ENCODE results near the gene MEIOB.
"Not testable (repeated sequence)": the region's sequence is repeated elsewhere in the genome, so short reads cannot be mapped to it uniquely, and the experiment has no call there.

Gene MEIOB

DNA sequence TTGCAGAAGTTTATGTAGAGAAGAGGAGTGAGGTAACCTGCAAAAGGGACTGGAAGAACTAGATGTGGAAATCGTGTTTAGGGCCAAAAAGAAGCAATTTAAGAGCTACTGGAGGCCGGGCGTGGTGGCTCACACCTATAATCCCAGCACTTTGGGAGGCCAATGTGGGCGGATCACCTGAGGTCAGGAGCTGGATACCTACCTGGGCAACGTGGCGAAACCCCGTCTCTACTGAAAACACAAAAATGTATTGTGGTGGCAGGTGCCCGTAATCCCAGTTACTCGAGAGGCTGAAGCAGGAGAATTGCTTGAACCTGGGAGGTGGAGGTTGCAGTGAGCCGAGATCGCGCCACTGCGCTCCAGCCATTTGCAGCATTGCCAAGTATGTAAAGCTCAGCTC is 4.1 kb upstream of the MEIOB start:
- not testable (repeated sequence) for DNase-seq

DNA sequence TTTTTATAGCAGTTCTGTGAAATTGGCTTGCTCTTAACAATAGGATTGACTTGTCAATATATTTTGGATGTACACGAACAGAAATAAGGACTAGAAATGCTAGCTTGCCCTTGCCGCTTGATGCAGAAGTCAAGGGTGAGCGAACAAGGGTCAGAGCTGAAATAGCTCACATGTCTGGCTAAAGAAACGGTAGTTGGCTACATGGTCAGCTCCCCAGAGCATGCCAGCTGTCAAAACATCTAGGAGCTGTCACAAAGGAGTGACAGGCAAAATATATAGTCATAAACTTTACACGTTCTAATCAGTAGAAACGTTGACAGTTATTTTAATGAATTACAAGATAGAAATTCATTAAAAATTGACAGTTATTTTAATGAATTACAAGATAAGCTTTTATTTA is 2.9 kb upstream of the MEIOB start:
- DNase-seq, result no peak

DNA sequence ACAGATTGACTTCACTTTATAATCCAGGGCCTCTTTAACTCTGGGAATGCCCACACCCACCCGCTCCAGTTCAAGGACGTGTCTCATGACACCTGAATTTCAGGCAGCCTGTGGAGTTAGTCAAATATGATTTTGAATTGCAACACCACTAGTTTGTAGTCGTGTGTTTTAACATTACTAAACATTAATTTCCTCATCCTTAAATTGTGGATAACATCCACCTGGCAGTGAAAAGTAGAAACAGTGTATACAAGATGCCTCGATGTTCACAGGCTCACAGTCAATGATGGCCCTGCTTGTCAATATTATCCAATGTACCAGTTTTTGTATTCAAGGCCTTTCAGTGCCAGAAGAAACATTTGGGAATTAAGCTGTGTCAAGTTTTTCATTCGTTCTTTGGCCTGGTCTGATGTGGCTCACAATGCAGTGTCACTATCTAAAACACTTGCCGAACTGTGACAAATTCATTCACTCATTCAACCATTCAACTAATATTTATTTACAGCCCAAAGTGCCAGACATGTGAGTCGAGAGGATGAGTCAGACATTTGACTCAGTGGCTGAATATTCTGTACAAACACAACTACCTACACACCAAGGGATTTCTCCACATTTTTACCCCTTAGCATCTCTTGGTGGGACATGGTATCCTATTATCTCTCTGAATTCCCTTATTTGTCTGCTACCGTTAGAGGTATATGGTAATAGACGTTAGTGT is 1.4 kb downstream of the MEIOB start:
- no peak for DNase-seq

DNA sequence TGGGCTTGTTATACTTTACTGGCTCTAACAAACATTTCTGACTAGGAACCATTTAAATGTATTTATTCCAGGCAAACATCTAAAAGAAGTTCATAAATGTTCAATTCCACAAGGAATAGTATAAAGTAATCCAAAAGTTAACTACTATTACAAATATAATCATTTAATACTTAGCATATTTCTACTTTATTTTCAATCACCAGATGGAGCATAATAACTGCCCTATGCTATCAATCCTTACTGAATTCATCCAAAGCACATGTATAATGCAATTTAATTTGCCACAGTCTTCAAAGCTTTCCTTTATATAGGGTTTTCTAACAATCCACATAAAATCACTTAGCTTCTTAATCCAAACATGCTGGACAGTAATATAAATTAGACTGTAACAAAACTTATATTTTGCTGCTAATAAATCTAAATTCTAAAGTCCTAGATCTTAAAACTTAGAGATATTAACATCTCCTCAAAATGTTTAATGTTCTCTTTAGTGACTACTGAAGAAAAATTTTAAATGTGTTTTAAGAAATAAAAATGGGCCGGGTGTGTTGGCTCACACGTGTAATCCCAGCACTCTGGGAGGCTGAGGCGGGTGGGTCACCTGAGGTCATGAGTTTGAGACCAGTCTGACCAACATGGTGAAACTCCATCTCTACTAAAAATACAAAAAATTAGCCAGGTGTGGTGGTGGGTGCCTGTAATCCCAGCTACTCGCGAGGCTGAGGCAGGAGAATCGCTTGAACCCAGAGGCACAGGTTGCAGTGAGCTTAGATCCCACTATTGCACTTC is 5.9 kb downstream of the MEIOB start:
- no peak for DNase-seq

DNA sequence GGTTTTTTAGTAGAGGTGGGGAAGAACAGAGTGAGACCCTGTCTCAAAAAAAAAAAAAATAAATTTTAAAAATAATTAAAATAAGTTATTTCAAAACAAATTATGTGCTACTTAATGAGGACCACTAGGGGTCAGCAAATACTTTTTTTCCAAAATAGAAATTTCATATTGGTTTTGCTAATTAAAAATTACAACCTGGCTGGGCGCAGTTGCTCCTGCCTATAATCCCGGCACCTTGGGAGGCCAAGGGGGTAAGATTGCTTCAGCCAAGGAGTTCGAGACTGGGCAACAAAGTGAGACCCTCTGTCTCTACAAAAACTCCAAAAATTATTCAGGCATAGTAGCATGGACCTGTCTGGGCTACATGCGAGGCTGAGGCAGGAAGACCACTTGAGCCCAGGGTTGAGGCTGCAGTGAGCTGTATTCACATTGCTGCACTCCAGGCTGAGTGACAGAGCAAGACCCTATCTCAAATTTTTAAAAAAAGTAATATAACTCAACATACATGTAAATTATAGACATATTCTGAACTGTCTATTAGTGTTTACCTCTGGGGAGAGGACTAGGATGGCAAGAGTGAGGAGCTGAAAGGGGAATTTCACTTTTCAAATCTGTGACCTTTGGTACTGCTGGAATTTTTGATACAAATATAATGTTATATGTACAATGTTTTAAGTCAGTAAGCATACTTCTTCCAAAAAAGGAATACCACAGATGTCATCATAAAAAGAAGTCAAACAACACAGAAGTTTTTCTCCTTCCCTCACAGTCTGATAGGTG is 8.1 kb downstream of the MEIOB start:
- no peak for DNase-seq

DNA sequence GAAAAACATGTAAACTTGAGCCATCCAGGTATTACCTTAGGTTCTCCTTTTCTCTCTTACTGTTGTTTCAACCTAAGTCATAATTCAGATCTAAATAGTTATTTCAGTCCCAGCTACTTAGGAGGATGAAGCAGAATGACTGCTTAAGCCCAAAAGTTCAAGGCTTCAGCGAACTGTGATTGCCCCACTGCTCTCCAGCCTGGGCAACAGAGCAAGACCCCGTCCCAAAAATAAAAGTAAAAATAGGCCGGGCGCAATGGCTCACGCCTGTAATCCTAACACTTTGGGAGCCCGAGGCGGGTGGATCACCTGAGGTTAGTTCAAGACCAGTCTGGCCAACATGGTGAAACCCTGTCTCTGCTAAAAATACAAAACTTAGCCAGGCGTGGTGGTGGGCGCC is 9.6 kb downstream of the MEIOB start:
- no peak for DNase-seq

DNA sequence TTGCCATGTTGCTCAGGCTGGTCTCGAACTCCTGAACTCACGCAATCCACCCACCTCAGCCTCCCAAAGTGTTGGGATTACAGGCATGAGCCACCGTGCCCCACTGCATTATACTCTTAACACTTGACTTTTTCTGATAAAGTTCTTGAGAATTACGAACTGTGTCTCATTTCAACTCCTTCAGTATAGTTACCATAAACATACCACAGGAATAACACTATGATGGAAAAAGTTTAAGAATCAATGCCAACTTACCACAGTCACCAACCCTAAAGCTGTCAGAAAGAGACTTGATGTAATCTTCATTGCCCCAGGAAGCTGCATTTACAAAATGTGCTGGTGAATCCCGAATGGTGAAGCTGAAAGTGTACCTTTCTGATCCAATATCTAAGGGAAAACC is 10.2 kb downstream of the MEIOB start:
- no peak for DNase-seq

DNA sequence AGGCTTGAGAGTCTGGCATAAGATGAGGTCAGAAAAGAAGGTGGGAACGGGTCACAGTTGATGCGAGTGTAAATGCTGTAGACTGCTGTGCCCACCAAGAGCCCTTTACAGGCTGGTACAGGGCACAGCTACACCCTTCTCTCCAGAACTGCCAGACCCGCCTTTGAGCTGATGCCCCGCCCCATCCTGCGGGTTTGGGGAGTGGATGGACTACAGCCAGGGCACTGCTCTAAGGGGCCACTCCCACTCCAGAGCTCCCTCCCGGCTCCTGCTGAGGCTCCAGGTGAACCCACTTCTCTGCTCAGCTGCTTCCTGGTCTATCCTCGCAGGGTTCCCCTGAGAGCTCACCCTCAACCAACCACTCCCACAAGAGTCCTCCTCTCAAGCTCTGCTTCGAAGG is 12.3 kb downstream of the MEIOB start:
- no peak for DNase-seq

DNA sequence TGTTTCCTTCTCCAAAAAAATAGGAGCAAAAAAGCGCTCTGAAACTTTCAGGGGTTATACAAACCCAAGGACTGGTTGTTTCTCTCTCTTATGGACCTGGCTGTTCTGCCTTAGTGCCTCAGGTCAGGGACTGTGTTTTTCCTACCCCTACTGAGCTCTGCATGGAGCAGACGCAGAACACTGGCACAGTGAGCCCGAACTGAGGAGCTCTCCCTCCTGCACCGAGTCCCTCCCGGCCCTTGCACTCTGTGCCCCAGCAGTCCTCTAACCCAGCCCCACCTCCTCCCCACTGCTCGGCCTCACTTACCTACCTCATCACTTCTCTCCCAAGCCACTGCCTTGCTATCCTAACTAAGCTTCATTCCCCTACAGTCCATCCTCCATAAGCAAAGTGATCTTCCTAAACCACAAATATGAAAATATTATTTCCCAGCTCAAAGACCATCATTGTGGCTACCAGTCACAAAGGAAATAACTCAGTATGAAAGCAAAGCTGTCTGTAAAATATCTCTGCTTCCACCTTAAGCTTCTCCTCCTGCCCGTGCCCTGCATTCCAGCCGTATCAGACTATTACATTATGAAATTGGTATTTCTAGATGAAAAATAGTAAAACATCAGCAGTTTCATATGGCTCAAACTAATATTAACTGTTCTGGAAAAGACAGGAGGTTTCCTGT is 13.6 kb downstream of the MEIOB start:
- no peak for DNase-seq

DNA sequence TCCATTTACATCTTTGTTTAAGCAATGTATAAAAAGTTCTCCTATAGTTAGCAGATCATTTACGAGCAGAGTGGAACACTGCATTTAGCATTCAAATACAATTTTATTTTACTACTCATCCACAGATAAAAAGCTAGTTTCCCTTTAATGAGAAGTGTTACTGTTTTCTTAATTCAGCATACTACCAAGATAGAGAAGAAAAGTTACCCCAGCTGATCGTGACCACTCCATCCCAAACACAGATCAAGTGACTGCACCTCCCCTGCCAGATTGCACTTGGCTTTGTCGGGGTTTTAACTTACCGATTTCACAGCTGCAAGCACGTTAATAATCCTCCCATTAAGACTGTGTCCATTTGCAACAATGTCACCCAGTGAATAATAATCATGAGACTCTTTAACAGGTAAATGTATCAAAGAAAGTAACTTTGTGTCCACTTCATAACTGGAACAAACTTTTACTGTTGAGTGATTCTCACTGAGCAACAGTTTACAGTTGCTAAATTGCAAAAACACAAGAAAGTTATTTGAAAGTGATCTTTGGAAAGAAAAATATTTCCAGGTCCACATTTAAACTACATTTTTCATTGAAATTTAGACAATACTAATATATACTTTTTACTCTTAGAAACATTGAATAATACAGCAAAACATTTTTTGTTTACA is 14.4 kb downstream of the MEIOB start:
- no peak for DNase-seq

DNA sequence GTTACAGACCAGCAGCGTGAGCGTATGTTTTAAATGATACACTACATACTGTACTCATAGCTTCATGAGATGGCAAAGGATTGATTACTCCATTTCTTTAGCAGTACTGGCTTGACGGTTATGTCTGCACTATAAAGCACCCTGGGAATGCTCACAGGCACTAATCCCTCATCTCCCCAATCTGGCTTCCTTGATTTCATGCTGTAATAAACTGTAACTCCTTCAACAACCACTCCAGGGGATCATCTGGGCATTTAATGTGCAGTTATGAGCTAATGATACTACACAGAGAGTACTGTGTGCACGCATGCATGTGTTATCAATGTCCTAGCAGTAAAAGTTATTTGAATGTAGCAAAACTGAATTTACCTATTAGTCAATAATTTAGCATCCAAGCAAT is 20.2 kb downstream of the MEIOB start:
- DNase-seq, result no peak

DNA sequence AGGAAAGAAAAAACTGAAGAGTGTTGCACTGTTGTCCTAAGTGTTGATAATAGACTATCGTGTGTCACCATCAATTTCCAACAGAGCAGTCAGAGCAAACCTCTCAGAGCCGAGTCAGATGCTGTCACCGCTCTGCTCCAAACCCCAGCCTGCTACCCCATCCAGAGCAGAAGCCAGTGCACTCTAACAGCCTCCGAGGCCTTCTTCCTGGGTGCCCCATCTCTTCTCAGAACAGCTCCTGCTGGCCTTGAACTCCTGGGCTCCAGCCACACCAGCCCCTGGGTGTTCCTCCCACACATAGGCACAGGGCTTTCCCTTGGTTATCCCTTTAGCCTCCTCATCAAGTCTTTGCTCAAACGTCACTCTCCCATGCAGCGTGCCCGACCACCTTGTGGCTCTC is 21.0 kb downstream of the MEIOB start:
- no peak for DNase-seq

DNA sequence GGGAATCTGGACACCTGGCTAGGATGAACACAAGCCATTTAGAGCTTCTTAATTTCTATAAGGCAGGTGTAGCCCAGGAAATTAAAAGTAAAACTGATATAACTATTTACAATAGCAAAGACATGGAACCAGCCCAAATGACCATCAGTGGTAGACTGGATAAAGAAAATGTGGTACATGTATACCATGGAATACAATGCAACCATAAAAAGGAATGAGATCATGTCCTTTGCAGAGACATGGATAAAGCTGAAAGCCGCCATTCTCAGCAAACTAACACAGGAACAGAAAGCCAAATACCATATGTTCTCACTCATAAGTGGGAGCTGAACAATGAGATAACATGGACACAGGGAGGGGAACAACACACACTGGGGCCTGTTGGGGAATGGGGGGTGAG is 25.5 kb downstream of the MEIOB start:
- DNase-seq, result no peak

DNA sequence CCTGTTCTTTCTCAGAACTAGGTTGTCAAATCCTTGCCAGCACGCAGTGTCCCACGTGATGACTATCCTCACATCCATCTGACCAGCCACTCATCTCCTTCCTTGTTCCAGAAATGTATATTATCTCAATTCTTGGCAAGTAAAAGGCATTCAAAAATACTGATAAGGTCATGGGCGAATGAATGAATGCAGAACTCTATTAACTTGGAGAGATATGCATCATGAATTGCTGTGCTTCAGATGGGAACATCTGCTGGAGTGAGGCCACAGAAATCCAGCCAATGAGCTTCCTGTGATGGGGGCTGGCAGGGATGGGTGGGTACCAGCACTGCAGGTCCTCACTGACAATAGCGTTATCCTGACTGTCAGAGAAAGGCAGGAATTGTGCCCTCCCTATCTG is 26.0 kb downstream of the MEIOB start:
- no peak for DNase-seq

DNA sequence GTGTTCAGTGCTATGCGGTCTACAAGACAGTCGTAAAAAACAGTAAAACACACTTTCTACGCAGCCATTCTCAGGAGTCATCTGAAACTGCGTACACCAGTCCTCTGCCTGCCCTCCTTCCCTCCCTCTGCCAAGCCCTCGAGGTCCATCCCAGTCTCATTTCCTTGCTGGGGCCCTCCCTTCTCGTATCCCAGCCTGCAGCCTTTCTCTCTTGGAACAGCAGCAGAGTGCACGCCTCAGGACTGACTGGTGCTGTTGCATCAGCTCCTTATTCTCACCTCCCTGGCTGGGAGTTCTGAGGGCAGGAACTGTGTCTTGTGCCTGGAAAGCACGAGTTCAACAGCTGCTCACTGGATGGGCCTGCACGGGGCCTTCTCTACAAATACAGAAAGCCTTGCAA is 32.4 kb downstream of the MEIOB start:
- no peak for DNase-seq

DNA sequence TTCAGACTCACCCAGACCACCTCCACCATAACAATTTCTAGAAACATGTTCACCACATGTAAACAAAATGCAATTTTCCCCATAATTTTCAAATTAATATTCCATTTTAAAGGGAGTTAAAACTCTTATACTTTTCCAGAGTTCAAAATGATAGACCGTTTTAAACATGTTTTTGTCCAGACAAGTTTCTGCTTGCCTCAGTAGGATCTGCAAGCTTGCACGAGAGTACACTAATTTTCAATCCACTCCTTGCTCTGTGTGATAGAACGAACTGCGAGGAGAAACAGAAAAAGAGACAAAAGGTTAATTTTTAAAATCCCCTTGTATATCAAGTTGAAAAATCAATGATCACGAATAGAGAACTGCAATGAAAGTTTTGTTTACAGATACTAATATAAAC is 37.9 kb downstream of the MEIOB start:
- no peak for DNase-seq

DNA sequence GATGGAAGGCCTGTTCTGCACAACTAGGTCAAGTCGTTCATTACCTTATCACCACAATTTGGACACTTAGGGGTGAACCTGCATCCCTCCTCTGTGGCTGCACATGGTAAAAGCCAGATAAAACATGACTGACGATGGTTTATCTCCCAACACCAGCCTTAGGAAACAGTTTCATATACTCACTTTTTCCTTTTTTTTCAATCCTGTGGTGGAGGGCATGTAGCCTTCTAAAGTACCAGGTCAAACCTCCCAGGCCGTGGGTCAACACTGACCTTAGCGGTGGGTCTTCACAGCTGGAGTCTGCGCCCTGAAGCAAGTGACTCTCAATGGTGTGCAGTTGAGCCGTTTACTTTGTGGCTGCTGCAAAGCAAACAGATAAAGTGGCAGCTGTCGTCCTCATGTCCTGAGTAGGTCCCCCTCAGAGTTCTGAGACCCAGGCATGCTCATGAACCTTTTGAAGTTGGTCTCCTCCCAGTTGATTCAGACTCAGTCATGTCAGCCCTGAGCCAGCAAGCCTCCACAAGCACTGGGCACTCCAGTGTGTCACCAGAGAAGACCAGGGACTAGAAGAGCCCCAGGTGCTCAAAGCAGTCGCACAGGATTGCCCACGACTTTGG is 39.0 kb downstream of the MEIOB start:
- no peak for DNase-seq

DNA sequence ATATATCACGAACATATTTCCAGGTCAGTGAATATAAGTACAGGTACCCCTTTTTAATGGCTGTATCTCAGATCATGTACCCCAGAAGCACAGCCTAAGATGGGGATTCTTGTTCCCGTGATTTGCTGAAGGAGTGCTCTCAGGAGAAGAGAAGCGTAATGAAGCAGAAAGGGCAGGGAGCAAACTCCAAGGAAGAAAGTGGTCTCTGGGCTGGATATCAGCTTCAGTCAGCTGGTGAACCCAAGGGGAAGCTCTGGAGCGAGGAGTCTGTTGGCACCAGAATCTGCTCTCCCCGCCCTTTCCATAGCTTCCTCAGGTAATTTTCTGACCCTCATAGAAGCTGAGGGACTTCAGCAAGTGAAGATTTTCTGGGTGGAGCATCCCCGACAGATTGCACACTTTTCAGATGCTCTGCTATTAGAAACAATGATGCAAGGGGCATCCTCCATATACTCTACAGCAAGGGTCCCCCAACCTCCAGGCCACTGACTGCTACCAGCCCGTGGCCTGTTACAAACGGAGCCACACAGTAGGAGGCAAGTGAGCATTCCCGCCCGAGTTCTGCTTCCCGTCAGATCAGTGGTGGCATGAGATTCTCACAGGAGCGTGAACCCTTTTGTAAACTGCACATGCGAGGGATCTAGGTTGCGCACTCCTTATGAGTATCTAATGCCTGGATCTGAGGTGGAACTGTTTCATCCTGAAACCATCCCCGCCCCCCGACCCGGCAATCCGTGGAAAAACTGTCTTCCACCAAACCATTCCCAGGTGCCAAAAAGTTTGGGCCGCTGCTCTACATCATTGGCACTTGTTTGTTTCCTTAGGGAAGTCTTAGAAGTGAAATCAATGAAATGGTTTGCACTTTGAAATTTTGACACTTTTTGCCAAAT is 40.5 kb downstream of the MEIOB start:
- DNase-seq, result no peak

DNA sequence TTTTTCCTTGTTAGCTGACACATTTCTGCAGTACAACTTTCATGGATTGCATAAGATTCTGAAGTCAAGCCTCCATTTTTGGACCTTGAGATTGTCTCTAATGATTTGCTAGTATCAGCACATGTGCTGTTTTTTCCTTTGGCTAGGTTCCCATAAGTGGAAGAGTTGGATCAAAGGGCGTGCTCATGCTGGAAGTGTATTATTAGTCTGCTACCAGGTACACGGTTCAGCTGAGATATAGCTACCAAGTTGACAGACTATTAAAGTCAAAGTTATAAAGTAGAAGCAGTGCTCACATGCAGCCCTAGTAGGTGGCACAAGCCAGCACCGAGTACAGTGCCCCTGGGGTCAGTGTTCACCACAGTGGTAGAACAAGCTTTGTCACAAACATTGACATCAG is 41.8 kb downstream of the MEIOB start:
- DNase-seq, result no peak

DNA sequence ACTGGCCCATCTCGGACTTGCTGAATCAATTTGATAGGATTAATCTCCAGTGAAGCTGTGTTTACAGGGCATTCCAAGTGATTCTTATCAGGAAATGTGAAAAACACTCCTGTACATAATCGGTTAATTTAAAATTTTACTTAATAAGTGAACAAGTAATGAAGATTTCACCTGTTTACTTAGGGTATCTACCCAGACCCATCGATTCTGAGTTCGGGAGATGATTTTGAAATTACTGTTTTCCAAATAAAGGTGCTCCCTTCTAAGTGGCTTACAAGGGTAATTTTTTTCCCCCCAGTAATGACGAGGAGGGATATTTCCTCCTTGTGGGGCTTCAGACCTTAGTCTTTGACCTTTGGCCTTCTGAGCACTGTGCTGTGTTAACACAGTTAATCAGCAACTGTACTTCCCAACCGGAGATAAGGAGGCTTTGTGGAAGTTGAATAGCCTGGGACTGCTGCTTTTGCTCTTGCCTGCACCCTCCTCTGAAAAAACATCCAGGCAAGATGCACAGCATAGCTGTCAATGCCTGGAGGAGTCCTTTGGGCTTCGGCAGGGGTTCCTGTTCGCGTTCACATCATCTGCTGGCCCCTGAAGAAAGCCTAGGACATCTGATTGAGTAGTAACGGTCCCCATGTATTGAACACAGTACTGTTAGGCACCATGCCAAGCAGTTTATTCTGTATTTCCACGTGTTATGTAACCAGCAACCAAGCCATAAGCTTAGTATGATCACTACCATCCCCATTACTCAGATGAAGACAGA is 43.1 kb downstream of the MEIOB start:
- no peak for DNase-seq
